Stimulated activated CD4-positive, alpha-beta T cell treated with anti-CD3 and anti-CD28 coated beads, Interleukin-2, amount 100 ng/mL, for 4 hours (primary cell): ENCODE results near the gene MEIOC.
"Not testable (repeated sequence)": the region's sequence is repeated elsewhere in the genome, so short reads cannot be mapped to it uniquely, and the experiment has no call there.

Experiments
- DNase-seq: peaks from one replicate; pipeline ENCODE4 v3.0.0-alpha.2; 2020; ENCODE audit warnings: low read depth

Gene MEIOC

DNA sequence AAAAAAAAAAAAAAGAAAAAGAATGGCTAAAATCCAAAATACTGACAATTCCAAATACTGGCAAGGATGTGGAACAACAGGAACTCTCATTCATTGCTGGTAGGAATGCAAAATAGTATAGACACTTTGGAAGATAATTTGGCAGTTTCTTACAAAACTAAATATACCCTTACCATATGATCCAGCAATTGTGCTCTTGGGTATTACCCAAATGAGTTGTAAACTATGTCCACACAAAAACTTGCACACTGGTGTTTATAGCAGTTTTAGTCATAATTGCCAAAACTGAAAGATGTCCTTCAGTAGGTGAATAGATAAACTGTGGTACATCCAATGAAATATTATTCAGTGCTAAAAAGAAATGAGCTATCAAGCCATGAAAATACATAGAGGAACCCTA, 8.5 kb upstream of the MEIOC start:
- no peak for DNase-seq

- no peak for DNase-seq
Measured at GRCh38 chr17:44648963-44649362, 7.3 kb upstream of the MEIOC start.

GRCh38 chr17:44651228-44651627, 5.0 kb upstream of the MEIOC start:
- no peak for DNase-seq

- DNase-seq, result no peak
Measured at GRCh38 chr17:44652727-44653126, 3.5 kb upstream of the MEIOC start.

- no peak for DNase-seq
Measured at GRCh38 chr17:44653384-44653783, 2.9 kb upstream of the MEIOC start.

DNA sequence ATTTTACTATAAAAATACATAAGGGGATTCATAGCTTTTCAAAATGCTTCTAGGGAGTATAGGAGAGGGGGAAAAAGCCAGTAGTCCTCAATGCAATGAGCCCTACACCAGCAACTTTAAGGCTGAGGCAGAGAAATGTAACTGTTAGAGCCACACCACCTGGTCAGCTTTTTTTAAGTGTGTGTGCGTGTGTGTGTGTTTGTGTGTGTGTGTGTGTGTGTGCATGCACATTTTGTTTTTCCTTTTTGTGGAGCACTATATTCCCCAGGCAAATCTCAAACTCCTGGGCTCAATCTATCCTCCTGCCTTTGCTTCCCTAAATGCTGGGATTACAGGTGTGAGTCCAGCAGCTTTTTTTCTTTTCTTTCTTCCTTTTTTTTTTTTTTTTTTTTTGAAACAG, 2.3 kb upstream of the MEIOC start:
- DNase-seq, result no peak

DNA sequence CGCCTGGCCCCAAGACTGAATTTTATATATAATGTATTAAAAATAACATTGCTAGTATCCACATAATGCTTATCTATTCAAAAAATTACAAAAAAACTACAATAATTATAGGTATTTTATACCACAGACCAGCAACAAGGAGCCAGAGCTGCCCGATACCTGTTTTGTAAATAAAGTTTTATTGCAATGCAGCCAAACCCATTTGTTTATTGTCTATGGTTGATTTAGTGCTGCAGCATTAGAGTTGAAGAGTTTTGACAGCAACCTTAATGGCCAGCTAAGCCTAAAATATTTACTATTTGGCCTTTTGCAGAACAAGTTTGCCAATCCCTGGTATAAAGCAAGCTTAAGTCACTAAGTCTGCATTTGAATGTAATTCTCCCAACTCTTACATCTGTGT, 5.6 kb downstream of the MEIOC start:
- no peak for DNase-seq

- no peak for DNase-seq
Measured at GRCh38 chr17:44663095-44663494, 6.8 kb downstream of the MEIOC start.

DNA sequence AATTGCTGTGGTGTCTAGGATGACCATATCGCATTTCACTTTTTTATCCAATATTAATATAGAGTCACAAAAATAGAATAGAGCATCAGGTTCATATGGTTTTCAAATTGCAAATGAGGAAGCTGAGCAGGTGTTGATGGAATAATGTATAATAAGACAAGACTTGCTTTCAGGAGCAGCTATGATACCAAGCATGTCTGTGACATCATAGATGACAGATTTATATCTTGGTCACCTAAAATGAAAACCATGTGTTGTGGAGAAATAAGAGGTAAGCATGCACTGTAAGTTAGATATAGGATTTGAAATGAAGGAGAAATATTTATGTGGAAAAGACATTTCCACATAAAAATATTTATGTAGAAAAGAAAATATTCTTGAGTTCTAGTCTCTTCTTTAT, 8.6 kb downstream of the MEIOC start:
- DNase-seq, result no peak

GRCh38 chr17:44666006-44666405, 9.7 kb downstream of the MEIOC start:
- DNase-seq, result no peak

- no peak for DNase-seq
Measured at GRCh38 chr17:44672479-44673093, 16.3 kb downstream of the MEIOC start.

DNA sequence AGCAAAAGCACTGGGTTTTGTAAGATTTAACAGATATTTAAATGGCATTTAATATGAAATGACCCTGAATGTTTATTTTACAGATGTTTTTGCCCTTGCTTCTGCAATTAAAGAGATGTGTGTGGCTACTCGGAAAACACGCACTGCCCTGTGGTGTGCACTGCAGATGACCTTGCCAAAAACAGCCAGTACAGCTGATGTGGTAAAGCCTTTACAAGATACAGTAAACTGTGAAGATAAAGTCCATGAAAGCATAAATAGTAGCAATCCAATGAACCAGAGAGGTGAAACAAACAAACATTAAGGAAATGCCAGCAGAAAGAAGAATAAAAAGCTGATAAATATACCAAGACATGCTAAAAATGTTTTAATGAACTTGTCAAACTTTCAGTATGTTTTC, 17.6 kb downstream of the MEIOC start:
- DNase-seq, result no peak

DNA sequence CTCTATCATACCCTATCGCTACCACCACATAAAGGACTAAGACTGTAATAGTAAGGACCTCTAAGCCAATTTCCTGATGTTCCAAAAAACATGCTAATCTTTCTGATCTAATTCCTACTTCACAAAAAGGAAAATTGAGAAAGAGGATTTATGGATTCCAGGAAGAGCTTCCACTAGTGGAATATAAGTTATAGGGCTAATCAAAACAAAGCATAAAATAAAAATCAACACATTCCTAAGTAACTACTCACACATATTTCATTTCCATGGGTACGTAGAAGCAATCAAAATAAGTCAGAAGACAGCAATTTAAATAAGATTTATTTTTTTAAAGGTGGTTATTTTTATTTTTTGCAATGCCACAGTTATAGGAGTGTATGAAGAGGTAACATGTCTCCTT, 20.9 kb downstream of the MEIOC start:
- no peak for DNase-seq

DNA sequence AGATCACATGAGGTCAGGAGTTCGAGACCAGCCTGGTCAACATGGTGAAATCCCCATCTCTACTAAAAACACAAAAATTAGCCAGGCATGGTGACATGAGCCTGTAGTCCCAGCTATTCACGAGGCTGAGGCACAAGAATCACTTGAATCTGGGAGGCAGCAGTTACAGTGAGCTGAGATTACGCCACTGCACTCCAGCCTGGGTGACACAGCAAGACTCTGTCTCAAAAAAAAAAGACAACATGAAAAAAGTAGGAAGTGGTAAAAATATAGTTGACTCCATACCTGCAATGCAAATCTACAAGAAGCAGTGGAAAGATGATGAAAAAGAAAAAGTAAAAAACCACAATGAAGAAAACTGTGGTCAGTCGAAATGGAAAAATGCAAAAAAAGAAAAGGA, 27.0 kb downstream of the MEIOC start:
- not testable (repeated sequence) for DNase-seq

- DNase-seq, result no peak
Measured at GRCh38 chr17:44687756-44688155, 31.5 kb downstream of the MEIOC start.

GRCh38 chr17:44688200-44688599, 31.9 kb downstream of the MEIOC start:
- DNase-seq, result no peak

- no peak for DNase-seq
Measured at GRCh38 chr17:44688675-44689476, 32.6 kb downstream of the MEIOC start.

DNA sequence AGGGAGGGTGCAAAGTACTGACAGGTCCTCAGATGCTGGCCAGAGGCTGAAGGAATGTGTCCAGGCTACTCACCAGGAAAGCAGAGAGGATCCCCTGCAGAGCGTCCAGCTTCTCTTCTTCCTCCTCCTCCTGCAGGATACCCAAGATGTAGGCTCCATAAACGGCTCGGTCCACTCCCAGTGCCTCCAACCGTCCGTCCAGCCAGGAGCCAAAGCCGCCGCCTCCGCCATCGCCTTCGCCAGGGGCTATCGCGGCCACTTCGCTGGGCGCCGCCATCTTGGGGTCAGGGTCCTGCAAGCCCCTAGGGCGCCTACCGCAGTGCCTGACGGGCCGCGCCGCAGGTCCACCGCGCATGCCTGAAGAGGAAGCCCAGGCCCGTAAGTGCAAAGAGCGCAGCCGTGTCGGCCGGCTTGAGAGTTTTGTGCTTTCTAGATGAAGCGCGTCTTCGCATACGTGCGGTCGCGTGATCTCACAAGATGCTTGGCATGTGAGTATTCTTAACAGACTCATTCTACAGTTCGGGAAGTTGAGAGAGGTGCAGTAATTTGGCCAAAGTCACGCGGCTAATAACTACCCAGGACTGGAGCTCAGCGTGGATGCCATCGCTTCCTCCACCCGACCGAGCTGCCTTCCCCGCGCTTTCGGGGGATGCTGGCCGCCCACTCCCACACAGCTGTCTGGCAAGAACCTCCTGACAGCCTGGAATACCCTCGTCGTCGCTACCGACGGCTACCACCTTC, 33.4 kb downstream of the MEIOC start, which contains the start of gene CCDC43:
Gene CCDC43, minus strand, starts transcription at position 300 of the 741 bp plus-strand sequence. Its CDS starts 23 bp downstream, at position 277.
- peak; percentile 84 for DNase-seq

DNA sequence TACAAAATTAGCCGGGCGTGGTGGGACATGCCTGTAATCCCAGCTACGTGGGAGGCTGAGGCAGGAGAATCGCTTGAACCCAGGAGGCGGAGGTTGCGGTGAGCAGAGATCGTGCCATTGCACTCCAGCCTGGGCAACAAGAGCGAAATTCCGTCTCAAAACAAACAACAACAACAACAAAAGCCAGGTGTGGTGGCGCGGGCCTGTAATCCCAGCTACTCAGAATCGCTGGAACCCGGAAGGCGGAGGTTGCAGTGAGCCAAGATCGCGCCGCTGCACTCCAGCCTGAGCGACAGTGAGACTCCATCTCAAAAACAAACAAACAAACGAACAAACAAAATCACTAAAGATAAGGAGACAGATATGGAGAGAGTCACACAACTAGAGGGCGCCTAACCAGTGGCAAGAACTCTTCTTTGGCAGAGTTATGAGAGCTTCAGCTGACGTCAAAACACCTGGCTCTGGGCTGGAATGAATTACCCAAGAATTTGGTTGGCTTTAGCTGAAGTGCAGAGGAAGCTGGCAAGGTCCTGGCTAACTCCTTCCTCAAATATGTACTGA, 34.6 kb downstream of the MEIOC start:
- not testable (repeated sequence) for DNase-seq

DNA sequence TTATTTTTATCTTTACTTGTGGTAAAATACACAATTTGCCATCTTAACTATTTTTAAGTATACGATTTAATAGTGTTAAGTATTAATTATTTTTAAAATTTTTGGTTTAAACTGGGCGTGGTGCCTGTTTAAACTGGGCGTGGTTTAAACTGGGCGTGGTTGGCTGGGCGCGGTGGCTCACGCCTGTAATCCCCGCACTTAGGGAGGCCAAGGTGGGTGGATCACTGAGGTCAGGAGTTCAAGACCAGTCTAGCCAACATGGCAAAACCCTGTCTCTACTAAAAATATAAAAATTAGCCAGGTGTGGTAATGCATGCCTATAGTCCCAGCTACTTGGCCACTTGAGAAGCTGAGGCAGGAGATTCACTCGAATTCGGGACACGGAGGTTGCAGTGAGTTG, 37.3 kb downstream of the MEIOC start:
- DNase-seq, result no peak

- DNase-seq, result not testable (repeated sequence)
Measured at GRCh38 chr17:44700288-44700687, 44.0 kb downstream of the MEIOC start.

DNA sequence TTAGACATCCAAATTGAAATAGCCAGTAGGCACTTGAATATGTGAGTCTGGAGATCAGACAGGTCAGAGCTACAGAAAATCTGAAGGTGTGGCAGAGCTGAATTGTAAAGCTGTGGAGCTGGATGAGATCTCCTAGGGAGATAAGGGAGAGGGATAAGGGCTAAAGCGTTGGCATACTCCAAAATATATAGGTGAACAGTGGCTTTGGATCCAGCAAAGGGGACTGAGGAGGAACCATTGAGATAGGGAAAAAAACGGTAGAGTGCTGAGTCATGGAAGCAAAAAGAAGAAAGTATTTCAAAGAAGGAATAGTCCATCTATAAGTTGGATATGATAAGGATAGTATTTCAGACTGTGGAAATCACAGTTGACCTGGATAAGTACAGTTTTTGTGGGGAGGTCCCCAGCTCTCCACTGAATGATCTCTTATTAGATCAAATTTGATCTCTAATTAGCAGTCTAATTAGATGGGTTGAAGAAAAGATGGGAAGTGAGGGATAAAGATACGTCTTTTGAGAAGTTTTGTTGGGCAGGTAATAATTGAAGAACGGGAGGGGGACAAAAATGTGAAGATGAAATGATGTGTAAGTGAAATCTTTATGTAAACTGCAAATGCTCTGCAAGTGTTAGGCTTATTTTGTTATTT, 51.6 kb downstream of the MEIOC start:
- DNase-seq, result no peak
